Ovary (tissue), 9 donors: ENCODE measurements around the gene ARID1B. TPM values are rescaled to one million over a fixed set of nuclear protein-coding genes. Genes with fewer than 3 reads are reported as not detected.

Experiments
- DNase-seq, 5 donors: peaks; one replicate each; pipeline ENCODE4 v3.0.0-alpha.2; 2019 to 2020
- H3K27ac ChIP-seq, 2 donors: fragments of 200-600 bp; one replicate each; pipeline versions ENCODE4 v1.5.1 to v1.8.0; 2019 to 2022
- H3K27me3 ChIP-seq: fragments of 200-600 bp; one replicate; pipeline ENCODE4 v1.8.0; 2022
- H3K36me3 ChIP-seq: fragments of 200-600 bp; sonication (generic); one replicate; pipeline ENCODE4 v1.5.1; 2019
- H3K4me1 ChIP-seq: one replicate; pipeline ENCODE4 v1.8.1; 2013; ENCODE audit warnings: mild to moderate bottlenecking, moderate library complexity; ENCODE audit not compliant: insufficient read depth
- H3K4me3 ChIP-seq: fragments of 200-600 bp; sonication (generic); one replicate; pipeline ENCODE4 v1.5.1; 2017
- H3K9me3 ChIP-seq, 2 donors: fragments of 200-600 bp in 1 of 2; sonication (generic) in 1 of 2; one replicate each; pipeline versions ENCODE4 v1.5.1 to v1.8.1; 2013 to 2019; ENCODE audit warnings: mild to moderate bottlenecking in 1 of 2, moderate library complexity in 1 of 2
- EP300 ChIP-seq: sonication (generic); formaldehyde crosslinking; IDR thresholded peaks from one replicate; pipeline ENCODE4 v1.6.1; 2017; ENCODE audit warnings: antibody characterized with exemption
- POLR2A ChIP-seq: fragments of 450-650 bp; IDR thresholded peaks from one replicate; pipeline ENCODE4 v1.6.1; 2017; ENCODE audit warnings: antibody characterized with exemption, mild to moderate bottlenecking, moderate library complexity
- WGBS, 3 donors: extraction: QIAGEN DNeasy Blood & Tissue Kit in 1 of 3; methylation state at CpG; one replicate each; pipeline versions ENCODE4 v1.1.5 to v1.1.7; 2013 to 2017; 5-methylcytosine and 5-hydroxymethylcytosine counted together
- intact Hi-C, 4 donors: fragments of 100-400 bp; cut with DNase I; formaldehyde crosslinking; loops; one replicate each; pipeline versions ENCODE4 v1.11.0 to v1.15.1; 2022 to 2023
- polyA plus RNA-seq, 2 donors: library from polyadenylated mRNA; stranded (reverse); fragments of 200-250 nt in 1 of 2; fragments of 350-450 nt in 1 of 2; fragmentation: Illumina TruSeq in 1 of 2; extraction: RNeasy Lipid Tissue Mini Kit (QIAGEN cat#74804) in 1 of 2; gene quantifications; one replicate each; pipeline ENCODE4 v1.2.3, GENCODE V29; 2013 to 2014
- total RNA-seq, 7 donors: library from RNA; depleted of rRNA in 2 of 7; stranded (reverse); fragments of >200 nt in 2 of 7; fragmentation: NEBNext Ultra II Directional in 3 of 7; extraction: Animal tissue kit (Norgen Biotek cat#: 25700) in 3 of 7; gene quantifications; one replicate each; pipeline versions ENCODE4 v1.1.0 to v1.2.4, GENCODE V29; 2016 to 2023
- TF ChIP-seq, protein P1 (sequence below), 3 donors: fragments of 450-650 bp in 2 of 3; fragments of 200-600 bp in 1 of 3; IDR thresholded peaks; one replicate each; pipeline versions ENCODE4 v1.5.1 to v1.8.0; 2016 to 2022; ENCODE audit warnings: antibody characterized with exemption in 3 of 3, mild to moderate bottlenecking in 1 of 3
- donor health status: DM: no; HTN: no; CAD: no; lungs with moderate emphysema.
- donor health status: DM: no; HTN: no; CAD: no.
- donor health status: Bipolar disorder and iron deficiency.
- donor health status: DM: yes; HTN: yes; CAD: no.
- donor health status: DM: no; HTN: no; CAD: no.
- donor health status: DM: yes; HTN: yes; CAD: no.

Gene ARID1B
- total and polyA plus RNA-seq, 9 donors, result 33.2 to 144 (median 105) TPM

DNA sequence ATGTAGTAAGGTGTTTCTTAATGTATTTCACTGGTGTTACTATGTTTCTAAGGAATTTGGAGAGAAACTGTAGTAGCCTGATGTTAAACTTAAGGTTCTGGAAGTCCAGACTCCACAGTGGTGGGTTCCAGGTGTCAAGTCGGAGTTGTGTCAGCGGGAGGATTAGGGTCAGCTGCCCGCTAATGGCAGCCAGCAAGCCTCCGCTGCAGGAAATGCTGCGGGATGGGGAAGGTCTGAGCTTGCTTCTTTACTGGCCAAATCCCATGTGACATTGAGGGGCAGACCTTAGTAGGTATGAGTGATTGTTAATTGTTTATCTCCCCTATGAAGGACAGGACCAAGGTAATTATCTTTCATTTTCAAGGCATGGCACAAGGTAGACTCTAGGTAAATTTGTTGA is 3.7 kb upstream of the ARID1B start:
- H3K4me1 ChIP-seq, result peaks cover 5% of the 10 kb centered on the region
- DNase-seq, result no peak
- intact Hi-C loops, result loop anchor here in 2 of 4 donors (10.0 kb wide), 2 partner anchors 209 to 251 kb away; no protein-coding TSS in a partner anchor
- no peaks in the 10 kb centered on the region for H3K36me3 ChIP-seq
- H3K4me3 ChIP-seq, result no peak overlapping the region
- H3K27me3 ChIP-seq, result no peaks in the 10 kb centered on the region
- H3K9me3 ChIP-seq, result no peaks in the 10 kb centered on the region
- no peak for TF ChIP-seq POLR2A
- TF ChIP-seq, protein P1, sequence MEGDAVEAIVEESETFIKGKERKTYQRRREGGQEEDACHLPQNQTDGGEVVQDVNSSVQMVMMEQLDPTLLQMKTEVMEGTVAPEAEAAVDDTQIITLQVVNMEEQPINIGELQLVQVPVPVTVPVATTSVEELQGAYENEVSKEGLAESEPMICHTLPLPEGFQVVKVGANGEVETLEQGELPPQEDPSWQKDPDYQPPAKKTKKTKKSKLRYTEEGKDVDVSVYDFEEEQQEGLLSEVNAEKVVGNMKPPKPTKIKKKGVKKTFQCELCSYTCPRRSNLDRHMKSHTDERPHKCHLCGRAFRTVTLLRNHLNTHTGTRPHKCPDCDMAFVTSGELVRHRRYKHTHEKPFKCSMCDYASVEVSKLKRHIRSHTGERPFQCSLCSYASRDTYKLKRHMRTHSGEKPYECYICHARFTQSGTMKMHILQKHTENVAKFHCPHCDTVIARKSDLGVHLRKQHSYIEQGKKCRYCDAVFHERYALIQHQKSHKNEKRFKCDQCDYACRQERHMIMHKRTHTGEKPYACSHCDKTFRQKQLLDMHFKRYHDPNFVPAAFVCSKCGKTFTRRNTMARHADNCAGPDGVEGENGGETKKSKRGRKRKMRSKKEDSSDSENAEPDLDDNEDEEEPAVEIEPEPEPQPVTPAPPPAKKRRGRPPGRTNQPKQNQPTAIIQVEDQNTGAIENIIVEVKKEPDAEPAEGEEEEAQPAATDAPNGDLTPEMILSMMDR (IDR thresholded peaks at IDR 0.05), result no peak
- TF ChIP-seq EP300, result no peak
- WGBS, 3 donors, result 65 to 73% (median 68%) methylated on average over 5 of the region's 5 CpGs
- H3K27ac ChIP-seq, result peak overlapping the region; percentile 62 to 96

DNA sequence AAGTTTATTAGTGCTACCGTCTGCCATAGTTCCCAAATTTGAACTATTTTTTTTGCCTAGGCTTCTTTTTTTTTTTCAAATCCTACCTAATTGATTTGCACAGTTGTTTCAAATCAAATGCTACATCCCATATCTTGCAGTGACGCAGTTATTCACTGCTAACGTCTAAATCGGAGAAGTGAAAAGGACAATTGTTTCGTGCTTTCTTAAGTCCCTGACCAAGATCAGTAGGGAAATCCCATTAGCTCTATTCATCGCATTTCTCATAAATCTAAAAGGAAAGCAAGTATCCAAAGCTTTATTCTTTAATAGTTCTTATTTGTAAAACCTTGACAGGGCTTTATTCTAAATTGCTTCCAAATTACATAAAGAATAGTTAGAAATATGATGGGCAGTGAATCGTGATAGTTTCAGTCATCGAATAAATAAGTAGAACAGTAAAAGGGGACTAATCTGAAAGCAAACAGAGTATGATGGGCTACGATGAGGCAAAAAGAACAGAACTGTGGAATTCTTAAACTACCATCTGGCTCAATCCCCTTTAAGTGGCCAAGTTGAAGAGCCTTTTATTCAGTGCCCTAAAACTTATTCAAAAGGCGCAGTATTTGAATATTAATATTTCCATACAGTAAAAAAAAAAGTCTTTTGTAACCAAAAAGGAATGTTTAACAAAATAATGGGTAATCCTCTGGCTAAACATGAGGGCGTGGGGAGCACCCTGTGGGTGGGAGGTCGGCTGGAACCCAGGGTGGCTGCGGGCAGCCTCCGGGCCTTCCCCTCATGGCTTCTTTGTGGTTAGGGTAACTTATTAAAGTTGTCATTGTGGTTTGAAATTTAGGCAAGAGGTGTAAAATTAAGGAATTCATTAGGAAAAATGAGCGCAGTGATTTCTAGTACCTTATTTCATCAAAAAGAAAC is 3.0 kb upstream of the ARID1B start:
- intact Hi-C loops, result loop anchor here in 2 of 4 donors (10.0 kb wide), 2 partner anchors 209 to 251 kb away; no protein-coding TSS in a partner anchor
- Histone ChIP-seq H3K27me3 (no peaks in the 10 kb centered on the region), H3K4me1 (peaks cover 5% of the 10 kb centered on the region), H3K9me3 (no peaks in the 10 kb centered on the region), H3K27ac (peak overlapping the region; percentile 62 to 96), H3K4me3 (no peak overlapping the region), H3K36me3 (no peaks in the 10 kb centered on the region)
- WGBS, 3 donors, result 55 to 67% (median 62%) methylated on average over 15 of the region's 15 CpGs
- no peak for TF ChIP-seq EP300
- no peak for DNase-seq

DNA sequence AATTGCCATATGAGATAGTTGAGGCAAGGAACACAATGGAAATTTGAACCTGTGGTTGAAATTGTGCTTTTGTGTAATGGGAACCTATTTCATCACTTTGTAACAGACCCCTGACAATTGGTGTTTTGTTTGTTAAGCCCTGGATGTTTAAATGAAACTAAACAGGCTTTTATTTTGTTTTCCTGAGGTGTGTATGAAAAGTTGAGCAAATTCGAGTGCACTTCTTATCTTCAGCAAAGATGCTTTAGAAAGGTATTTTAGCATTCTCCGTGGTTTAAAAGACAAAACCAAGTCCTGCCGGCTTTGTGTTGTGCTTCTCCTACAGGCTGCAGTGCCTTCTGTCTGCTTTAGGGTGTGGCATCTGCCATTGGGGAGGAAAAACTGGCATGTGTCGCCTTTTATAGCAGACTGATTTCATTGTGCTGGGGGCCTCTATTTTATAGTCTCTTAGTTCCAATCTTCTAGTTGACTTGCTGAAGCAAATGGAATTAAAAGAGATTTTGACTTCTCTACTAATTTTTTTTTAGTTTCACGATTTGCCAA is 2.2 kb upstream of the ARID1B start:
- DNase-seq, result no peak
- peak overlapping the region; percentile 62 to 96 for H3K27ac ChIP-seq
- TF ChIP-seq EP300 (no peak), POLR2A (no peak)
- TF ChIP-seq, protein P1 (IDR thresholded peaks at IDR 0.05), result no peak
- H3K9me3 ChIP-seq, result no peaks in the 10 kb centered on the region
- no peak overlapping the region for H3K4me3 ChIP-seq
- H3K27me3 ChIP-seq, result no peaks in the 10 kb centered on the region
- 41 to 44% (median 44%) methylated on average over 5 of the region's 5 CpGs for WGBS, 3 donors
- H3K4me1 ChIP-seq, result peaks cover 5% of the 10 kb centered on the region
- intact Hi-C loops, result loop anchor here in 3 of 4 donors (5.0 to 10.0 kb wide), 3 partner anchors 53 to 250 kb away; no protein-coding TSS in a partner anchor
- no peaks in the 10 kb centered on the region for H3K36me3 ChIP-seq

DNA sequence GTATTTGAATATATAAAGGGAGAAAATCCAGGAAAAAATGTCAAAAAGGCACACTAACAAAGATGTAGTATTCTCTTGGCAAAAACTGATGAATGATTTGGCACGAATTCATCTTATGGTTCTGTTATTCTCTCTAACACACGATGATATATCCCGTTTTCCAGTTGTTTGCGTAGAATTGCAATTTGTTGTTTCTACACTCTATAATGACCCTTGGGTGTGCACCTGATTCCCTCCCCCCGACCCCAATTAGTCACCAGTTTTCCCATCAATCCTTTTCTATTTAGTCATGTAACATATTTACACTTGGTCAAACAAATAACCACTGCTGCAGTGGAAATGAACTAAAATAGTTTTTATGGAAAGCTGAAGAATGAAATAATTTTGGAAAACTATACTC is 1.5 kb upstream of the ARID1B start:
- Histone ChIP-seq H3K27ac (peak overlapping the region in 1 of 2 donors; percentile 96), H3K4me3 (no peak overlapping the region), H3K4me1 (peaks cover 5% of the 10 kb centered on the region), H3K9me3 (no peaks in the 10 kb centered on the region), H3K36me3 (no peaks in the 10 kb centered on the region), H3K27me3 (no peaks in the 10 kb centered on the region)
- no peak for TF ChIP-seq POLR2A
- no peak for TF ChIP-seq EP300
- TF ChIP-seq, protein P1 (IDR thresholded peaks at IDR 0.05), result no peak
- 18 to 27% (median 27%) methylated on average over 5 of the region's 5 CpGs for WGBS, 3 donors
- intact Hi-C loops, result loop anchor here (2.0 to 10.0 kb wide), 5 partner anchors 53 to 249 kb away; no protein-coding TSS in a partner anchor
- DNase-seq, result peak in 1 of 5 donors; percentile 34
